GM04504 (cell line): ENCODE data around the gene MTX1.

ENCODE experiments used
- DNase-seq: peaks from one replicate; pipeline ENCODE4 v3.0.0-alpha.2; 2012; ENCODE audit warnings: low read depth

Gene MTX1

GRCh38 chr1:155174324-155175280, 33.9 kb upstream of the MTX1 start:
- no peak for DNase-seq

GRCh38 chr1:155175281-155175926, 33.1 kb upstream of the MTX1 start:
- DNase-seq, result no peak

GRCh38 chr1:155175927-155176371, 32.5 kb upstream of the MTX1 start:
- no peak for DNase-seq

GRCh38 chr1:155176544-155177071, 31.9 kb upstream of the MTX1 start:
- DNase-seq, result peak; percentile 49

GRCh38 chr1:155177192-155177917, 31.1 kb upstream of the MTX1 start:
- no peak for DNase-seq

- no peak for DNase-seq
Measured at GRCh38 chr1:155177918-155178281, 30.6 kb upstream of the MTX1 start.

GRCh38 chr1:155178441-155179111, 29.9 kb upstream of the MTX1 start:
- no peak for DNase-seq

- no peak for DNase-seq
Measured at GRCh38 chr1:155179112-155180031, 29.1 kb upstream of the MTX1 start.

- DNase-seq, result no peak
Measured at GRCh38 chr1:155181371-155182051, 27.0 kb upstream of the MTX1 start.

- no peak for DNase-seq
Measured at GRCh38 chr1:155182052-155182550, 26.4 kb upstream of the MTX1 start.

GRCh38 chr1:155183775-155184221, 24.7 kb upstream of the MTX1 start:
- no peak for DNase-seq

- no peak for DNase-seq
Measured at GRCh38 chr1:155184351-155184811, 24.1 kb upstream of the MTX1 start.

GRCh38 chr1:155184835-155185782, 23.4 kb upstream of the MTX1 start:
- no peak for DNase-seq

- DNase-seq, result no peak
Measured at GRCh38 chr1:155185783-155186066, 22.8 kb upstream of the MTX1 start.

GRCh38 chr1:155186067-155186793, 22.3 kb upstream of the MTX1 start:
- DNase-seq, result no peak

- DNase-seq, result no peak
Measured at GRCh38 chr1:155186794-155187455, 21.6 kb upstream of the MTX1 start.

GRCh38 chr1:155187456-155187891, 21.0 kb upstream of the MTX1 start:
- DNase-seq, result no peak
